IMR-90 (cell line): Measurements from ENCODE around the gene LRRFIP1. TPM values are rescaled to one million over a fixed set of nuclear protein-coding genes. Genes with fewer than 3 reads are reported as not detected.

Experiments used
- ATAC-seq: fragments of 200-7000 bp; cut with Tn5 transposase; 2 replicates; pipeline ENCODE4 v1.9.1; 2020; ENCODE audit warnings: low read depth, mild to moderate bottlenecking, moderate library complexity
- BruUV-seq: library from RNA; stranded (reverse); fragments of 400-500 nt; replicated peaks from 2 replicates; lab custom pipeline; 2021; lab: Mats Ljungman, UMichigan
- CTCF ChIA-PET: fragments of 300-600 bp; formaldehyde crosslinking; extraction: SDS; loops from one replicate; lab custom pipeline; 2021; ENCODE audit warnings: antibody characterized with exemption; lab: Yijun Ruan, JAX
- POLR2A ChIA-PET: fragments of 300-600 bp; sonication (Branson Sonifier 250); formaldehyde crosslinking; loops from one replicate; lab custom pipeline; 2022; ENCODE audit warnings: antibody characterized with exemption; ENCODE audit not compliant: unreplicated experiment; lab: Charles Lee
- DNase-seq: peaks from one replicate; pipeline ENCODE4 v3.0.0; 2013
- H2AFZ ChIP-seq: replicated peaks from 2 replicates; pipeline ENCODE3; 2013; ENCODE audit warnings: low read length, mild to moderate bottlenecking; ENCODE audit not compliant: poor library complexity
- H2AK5ac ChIP-seq: 2 replicates; pipeline ENCODE4 v1.6.1; 2013; ENCODE audit warnings: low read depth, low read length, inconsistent platforms
- H2AK9ac ChIP-seq: replicated peaks from 2 replicates; pipeline ENCODE3; 2013; ENCODE audit warnings: mild to moderate bottlenecking, low read depth, low read length, moderate library complexity; ENCODE audit not compliant: poor library complexity
- H2BK120ac ChIP-seq: 2 replicates; pipeline ENCODE4 v1.6.1; 2013; ENCODE audit warnings: low read depth, low read length, inconsistent platforms
- H2BK15ac ChIP-seq: 3 replicates; pipeline ENCODE4 v1.6.1; 2013; ENCODE audit warnings: low read depth, low read length, inconsistent platforms
- H2BK20ac ChIP-seq: 2 replicates; pipeline ENCODE4 v1.6.1; 2013; ENCODE audit warnings: low read depth, mild to moderate bottlenecking, inconsistent platforms, low read length, moderate library complexity
- H2BK5ac ChIP-seq: 2 replicates; pipeline ENCODE4 v1.6.1; 2013; ENCODE audit warnings: mild to moderate bottlenecking, low read depth, low read length, inconsistent platforms; ENCODE audit not compliant: poor library complexity, severe bottlenecking
- H3K14ac ChIP-seq: replicated peaks from 2 replicates; pipeline ENCODE4 v1.6.1; 2013; ENCODE audit warnings: low read depth, low read length, inconsistent platforms
- H3K18ac ChIP-seq: 2 replicates; pipeline ENCODE4 v1.6.1; 2013; ENCODE audit warnings: low read depth, low read length, control low read depth
- H3K23ac ChIP-seq: 2 replicates; pipeline ENCODE4 v1.6.1; 2013; ENCODE audit warnings: low read depth, low read length, inconsistent platforms
- H3K27ac ChIP-seq: 2 replicates; pipeline ENCODE4 v1.5.1; 2013; ENCODE audit warnings: mild to moderate bottlenecking, control low read depth, low read length; ENCODE audit not compliant: insufficient read depth
- H3K27me3 ChIP-seq: 2 replicates; pipeline ENCODE4 v1.6.1; 2013; ENCODE audit warnings: low read length; ENCODE audit not compliant: control insufficient read depth, insufficient read depth
- H3K36me3 ChIP-seq: 2 replicates; pipeline ENCODE4 v1.6.1; 2013; ENCODE audit warnings: low read length, mixed read lengths; ENCODE audit not compliant: control insufficient read depth, insufficient read depth
- H3K4ac ChIP-seq: 2 replicates; pipeline ENCODE4 v1.6.1; 2013; ENCODE audit warnings: low read depth, low read length, inconsistent platforms
- H3K4me1 ChIP-seq: 2 replicates; pipeline ENCODE4 v1.6.1; 2013; ENCODE audit warnings: low read length, mixed read lengths; ENCODE audit not compliant: control insufficient read depth, insufficient read depth
- H3K4me2 ChIP-seq: 2 replicates; pipeline ENCODE4 v1.6.1; 2013; ENCODE audit warnings: low read depth, mild to moderate bottlenecking, control low read depth, low read length, moderate library complexity
- H3K4me3 ChIP-seq: 2 replicates; pipeline ENCODE4 v1.5.1; 2013; ENCODE audit warnings: low read depth, mild to moderate bottlenecking, control low read depth, low read length, moderate library complexity; ENCODE audit not compliant: insufficient read depth
- H3K56ac ChIP-seq: 2 replicates; pipeline ENCODE4 v1.6.1; 2013; ENCODE audit warnings: low read length, inconsistent platforms; ENCODE audit not compliant: insufficient read depth; ENCODE audit errors: extremely low read depth
- H3K79me1 ChIP-seq, 2 experiments: 2 replicates each; pipeline ENCODE4 v1.6.1; 2013; ENCODE audit warnings: low read length in 2 of 2, inconsistent platforms in 1 of 2, low read depth in 1 of 2
- H3K9ac ChIP-seq: 2 replicates; pipeline ENCODE4 v1.6.1; 2013; ENCODE audit warnings: low read depth, low read length, control low read depth
- H3K9me1 ChIP-seq: 2 replicates; pipeline ENCODE4 v1.6.1; 2013; ENCODE audit warnings: low read length, inconsistent platforms; ENCODE audit not compliant: insufficient read depth
- H3K9me3 ChIP-seq: 2 replicates; pipeline ENCODE4 v1.6.1; 2013; ENCODE audit warnings: low read length; ENCODE audit not compliant: control insufficient read depth, insufficient read depth
- H4K20me1 ChIP-seq: 2 replicates; pipeline ENCODE4 v1.6.1; 2013; ENCODE audit warnings: low read length, inconsistent platforms; ENCODE audit not compliant: insufficient read depth
- H4K5ac ChIP-seq: 2 replicates; pipeline ENCODE4 v1.6.1; 2013; ENCODE audit warnings: mild to moderate bottlenecking, low read depth, low read length, control low read depth
- H4K8ac ChIP-seq, 2 experiments: 2 replicates each; pipeline ENCODE4 v1.6.1; 2013; ENCODE audit warnings: low read depth in 2 of 2, low read length in 2 of 2, control low read depth in 1 of 2, inconsistent platforms in 1 of 2
- H4K91ac ChIP-seq: 2 replicates; pipeline ENCODE4 v1.6.1; 2013; ENCODE audit warnings: low read depth, low read length, inconsistent platforms; ENCODE audit not compliant: insufficient read depth
- BHLHE40 ChIP-seq: fragments of 150-350 bp; IDR thresholded peaks from 2 replicates; pipeline ENCODE4 v1.6.1; 2016; ENCODE audit warnings: mild to moderate bottlenecking, low read depth, low read length
- CHD1 ChIP-seq: IDR thresholded peaks from 2 replicates; pipeline ENCODE4 v1.6.1; 2012; ENCODE audit warnings: low read depth, low read length, improper control_type of control experiment
- CTCF ChIP-seq: conservative IDR thresholded peaks from 2 replicates; pipeline ENCODE4 v1.5.1; 2012; ENCODE audit warnings: mild to moderate bottlenecking, low read depth, low read length, improper control_type of control experiment
- ELK1 ChIP-seq: fragments of 150-350 bp; IDR thresholded peaks from 2 replicates; pipeline ENCODE4 v1.6.1; 2016; ENCODE audit warnings: low read depth, mild to moderate bottlenecking, low read length, moderate library complexity, borderline replicate concordance
- FOS ChIP-seq: fragments of 150-350 bp; IDR thresholded peaks from 2 replicates; pipeline ENCODE4 v1.6.1; 2016; ENCODE audit warnings: low read depth, low read length
- MAFK ChIP-seq: IDR thresholded peaks from 2 replicates; pipeline ENCODE4 v1.6.1; 2012; ENCODE audit warnings: low read depth, low read length, improper control_type of control experiment
- MAZ ChIP-seq: IDR thresholded peaks from 2 replicates; pipeline ENCODE4 v1.6.1; 2012; ENCODE audit warnings: low read depth, mild to moderate bottlenecking, low read length, improper control_type of control experiment, moderate library complexity, borderline replicate concordance
- MXI1 ChIP-seq: IDR thresholded peaks from 2 replicates; pipeline ENCODE4 v1.6.1; 2012; ENCODE audit warnings: low read depth, mild to moderate bottlenecking, low read length, moderate library complexity, borderline replicate concordance
- NFE2L2 ChIP-seq: fragments of 150-350 bp; IDR thresholded peaks from 2 replicates; pipeline ENCODE4 v1.6.1; 2016; ENCODE audit warnings: low read depth, mild to moderate bottlenecking, low read length
- POLR2A ChIP-seq: IDR thresholded peaks from 2 replicates; pipeline ENCODE4 v1.6.1; 2012; ENCODE audit warnings: mild to moderate bottlenecking, low read depth, low read length
- RAD21 ChIP-seq: IDR thresholded peaks from 2 replicates; pipeline ENCODE4 v1.6.1; 2012; ENCODE audit warnings: low read length, improper control_type of control experiment
- RCOR1 ChIP-seq: IDR thresholded peaks from 2 replicates; pipeline ENCODE4 v1.6.1; 2012; ENCODE audit warnings: mild to moderate bottlenecking, low read length, improper control_type of control experiment; ENCODE audit not compliant: insufficient replicate concordance
- RFX5 ChIP-seq: IDR thresholded peaks from 2 replicates; pipeline ENCODE4 v1.8.0; 2012; ENCODE audit warnings: low read depth, mild to moderate bottlenecking, low read length, moderate library complexity
- SMC3 ChIP-seq: fragments of 150-350 bp; IDR thresholded peaks from 2 replicates; pipeline ENCODE4 v1.6.1; 2016; ENCODE audit warnings: low read depth, mild to moderate bottlenecking, antibody characterized with exemption, low read length, moderate library complexity
- WGBS, 2 experiments: methylation state at CpG; one replicate each; pipeline versions ENCODE4 v1.1.5 to v1.1.7; 2013; ENCODE audit warnings: missing lambda C conversion rate in 2 of 2; ENCODE audit not compliant: insufficient read length in 1 of 2; ENCODE audit errors: extremely low coverage in 2 of 2; 5-methylcytosine and 5-hydroxymethylcytosine counted together
- dilution Hi-C: fragments of 300-500 bp; cut with HindIII; formaldehyde crosslinking; loops from one replicate; pipeline ENCODE4 v1.14.3; 2018; ENCODE audit warnings: low sequenced_read_pairs; ENCODE audit not compliant: unreplicated experiment
- in situ Hi-C: fragments of 300-500 bp; cut with MboI; formaldehyde crosslinking; loops from 3 replicates; pipeline ENCODE4 v1.14.3; 2019; ENCODE audit warnings: low sequenced_read_pairs, inconsistent platforms, mixed read lengths
- intact Hi-C: fragments of 100-400 bp; cut with micrococcal nuclease; formaldehyde crosslinking; loops from 2 replicates; pipeline ENCODE4 v1.10.0; 2022
- polyA plus RNA-seq, 3 experiments: library from polyadenylated mRNA; depleted of rRNA; stranded (reverse); fragments of >200 nt; gene quantifications; 2 replicates each; pipeline ENCODE4 v1.2.3, GENCODE V29; 2012; ENCODE audit warnings: low replicate concordance in 1 of 3
- total RNA-seq: library from RNA; depleted of rRNA; stranded (reverse); fragments of >200 nt; gene quantifications from 2 replicates; pipeline ENCODE4 v1.2.3, GENCODE V29; 2012

Gene LRRFIP1
- total and polyA plus RNA-seq, 2 of the 4 experiments (the other 2 are of a cell fraction), result 52.2 to 54.4 TPM

- POLR2A ChIA-PET, result no interaction called here
- H3K18ac ChIP-seq, result no peak overlapping the region; the same call in 1 of the 2 replicates
- H3K36me3 ChIP-seq, result peaks cover 2% of the 10 kb centered on the region; the same call in 1 of the 2 replicates
- no peak overlapping the region for H3K56ac ChIP-seq
- peak overlapping the region; percentile 99; the same call in 1 of the 2 replicates for H3K23ac ChIP-seq
- peaks cover 34% of the 10 kb centered on the region for H3K4me1 ChIP-seq
- no peak overlapping the region for H3K4me2 ChIP-seq
- H4K20me1 ChIP-seq, result peaks cover 8% of the 10 kb centered on the region
- intact Hi-C loops, result loop anchor here (2.0 to 10.0 kb wide), 3 partner anchors 15 to 613 kb away; partner anchors contain the start of gene PER2
- H3K9me1 ChIP-seq, result peaks cover 28% of the 10 kb centered on the region
- H2BK5ac ChIP-seq, result peak overlapping the region; percentile 3
- ATAC-seq, result no peak
- BruUV-seq, result no TSS peak
- peaks cover 41 to 75% of the 10 kb centered on the region in 2 experiments for H3K79me1 ChIP-seq
- H3K9ac ChIP-seq, result no peak overlapping the region
- peak overlapping the region in 1 of 2 experiments; percentile 91; a peak in 2 of 4 replicates for H4K8ac ChIP-seq
- no peak overlapping the region for H2AFZ ChIP-seq
- H4K5ac ChIP-seq, result no peak overlapping the region
- 92% methylated on average over 2 of the region's 7 CpGs; no CpG with 5 or more reads in 1 of the 2 experiments for WGBS, 2 experiments
- H3K9me3 ChIP-seq, result no peaks in the 10 kb centered on the region
- dilution Hi-C loops, result no loop called here
- peak overlapping the region; percentile 98 for H3K4ac ChIP-seq
- in situ Hi-C loops, result loop anchor here (5.0 kb wide), 1 partner anchor 71 kb away; no protein-coding TSS in a partner anchor
- peak overlapping the region; percentile 97 for H2BK120ac ChIP-seq
- no peak for DNase-seq
- H3K27me3 ChIP-seq, result no peaks in the 10 kb centered on the region
- peak overlapping the region; percentile 98; the same call in 1 of the 2 replicates for H2BK20ac ChIP-seq
- H3K27ac ChIP-seq, result no peak overlapping the region
- peak overlapping the region; percentile 99 for H2AK5ac ChIP-seq
- H3K4me3 ChIP-seq, result no peak overlapping the region
- peak overlapping the region; percentile 81; the same call in 2 of the 3 replicates for H2BK15ac ChIP-seq
- H2AK9ac ChIP-seq, result no peak overlapping the region
- CTCF ChIA-PET, result interaction anchor here (3.1 to 5.7 kb wide), 2 partner anchors 13 to 74 kb away, joined by 16 to 56 read pairs; no protein-coding TSS in a partner anchor
- peak overlapping the region; percentile 25 for H4K91ac ChIP-seq
- peak overlapping the region; percentile 95; the same call in 1 of the 2 replicates for H3K14ac ChIP-seq
- no peak for TF ChIP-seq BHLHE40
- no peak for TF ChIP-seq CHD1
- TF ChIP-seq ELK1, result no peak
- TF ChIP-seq RAD21, result no peak
- no peak for TF ChIP-seq FOS
- no peak for TF ChIP-seq MXI1
- TF ChIP-seq SMC3, result no peak
- TF ChIP-seq POLR2A, result no peak
- no peak for TF ChIP-seq RFX5
- no peak for TF ChIP-seq CTCF
- no peak for TF ChIP-seq NFE2L2
- TF ChIP-seq MAZ, result no peak
- no peak for TF ChIP-seq RCOR1
- no peak for TF ChIP-seq MAFK
Measured at GRCh38 chr2:237671466-237672138, 44.2 kb downstream of the LRRFIP1 start.
